Astrocyte (in vitro differentiated cells and primary cell): ENCODE measurements around the gene SCUBE1.

Source experiments
- CTCF ChIP-seq: IDR thresholded peaks from 2 replicates; pipeline ENCODE4 v1.5.1; 2011; ENCODE audit warnings: low read depth, mild to moderate bottlenecking, inconsistent platforms, low read length, moderate library complexity; ENCODE audit not compliant: insufficient read depth
- EZH2 ChIP-seq: IDR thresholded peaks from 2 replicates; pipeline ENCODE4 v1.6.1; 2012; ENCODE audit warnings: mild to moderate bottlenecking, low read length, inconsistent platforms; ENCODE audit not compliant: insufficient read depth

DNA sequence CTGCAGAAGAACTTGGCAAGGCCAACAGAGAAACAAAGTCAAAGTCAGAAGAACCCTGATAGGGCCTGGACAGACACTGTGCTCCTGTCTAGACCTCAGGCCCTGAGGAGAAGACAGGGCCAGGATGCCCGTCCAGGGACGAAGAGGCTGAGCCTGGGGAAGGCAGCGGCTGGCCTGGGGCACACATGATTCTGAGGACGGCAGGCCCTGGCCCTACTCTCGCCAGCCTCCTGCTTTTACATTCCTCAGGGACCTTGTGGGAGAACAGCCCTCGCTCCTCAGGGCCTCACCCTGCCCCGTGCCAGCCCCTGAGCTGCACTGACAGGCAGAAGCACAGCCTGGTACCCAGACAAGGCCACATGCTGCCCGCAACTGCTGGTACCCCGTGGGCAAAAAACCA lies 112.6 kb downstream of the SCUBE1 start:
- TF ChIP-seq CTCF: no peak
- no peak for TF ChIP-seq EZH2
